DOHH2 (cell line): Measurements from ENCODE around the gene HERC4.

Source experiments
- EZH2phosphoT487 ChIP-seq: fragments of 200-600 bp; sonication (generic); IDR thresholded peaks from 2 replicates; pipeline ENCODE4 v1.6.1; 2017; ENCODE audit warnings: borderline replicate concordance, mild to moderate bottlenecking, antibody characterized with exemption, low read length, moderate library complexity, mixed read lengths
- TF ChIP-seq, protein P1 (sequence below): fragments of 200-600 bp; sonication (generic); IDR thresholded peaks from one replicate; pipeline ENCODE4 v1.5.1; 2014; ENCODE audit warnings: antibody characterized with exemption, mild to moderate bottlenecking, low read depth, low read length; ENCODE audit not compliant: poor library complexity, severe bottlenecking

DNA sequence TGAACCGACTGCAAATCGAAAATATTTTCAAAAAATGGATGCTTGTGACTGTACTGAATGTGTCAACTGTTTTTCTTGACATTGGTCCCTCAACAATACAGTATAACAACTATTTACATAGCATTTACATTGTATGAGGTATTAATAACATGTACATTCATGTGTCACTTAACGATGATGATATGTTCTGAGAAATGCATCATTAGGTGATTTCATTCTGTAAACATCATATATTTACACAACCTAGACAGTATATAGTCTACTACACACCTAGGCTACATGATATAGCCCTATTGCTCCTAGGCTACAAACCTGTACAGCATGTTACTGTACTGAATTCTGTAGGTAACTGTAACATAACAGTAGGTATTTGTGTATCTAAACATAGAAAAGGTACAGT, 150.9 kb downstream of the HERC4 start:
- TF ChIP-seq, protein P1, sequence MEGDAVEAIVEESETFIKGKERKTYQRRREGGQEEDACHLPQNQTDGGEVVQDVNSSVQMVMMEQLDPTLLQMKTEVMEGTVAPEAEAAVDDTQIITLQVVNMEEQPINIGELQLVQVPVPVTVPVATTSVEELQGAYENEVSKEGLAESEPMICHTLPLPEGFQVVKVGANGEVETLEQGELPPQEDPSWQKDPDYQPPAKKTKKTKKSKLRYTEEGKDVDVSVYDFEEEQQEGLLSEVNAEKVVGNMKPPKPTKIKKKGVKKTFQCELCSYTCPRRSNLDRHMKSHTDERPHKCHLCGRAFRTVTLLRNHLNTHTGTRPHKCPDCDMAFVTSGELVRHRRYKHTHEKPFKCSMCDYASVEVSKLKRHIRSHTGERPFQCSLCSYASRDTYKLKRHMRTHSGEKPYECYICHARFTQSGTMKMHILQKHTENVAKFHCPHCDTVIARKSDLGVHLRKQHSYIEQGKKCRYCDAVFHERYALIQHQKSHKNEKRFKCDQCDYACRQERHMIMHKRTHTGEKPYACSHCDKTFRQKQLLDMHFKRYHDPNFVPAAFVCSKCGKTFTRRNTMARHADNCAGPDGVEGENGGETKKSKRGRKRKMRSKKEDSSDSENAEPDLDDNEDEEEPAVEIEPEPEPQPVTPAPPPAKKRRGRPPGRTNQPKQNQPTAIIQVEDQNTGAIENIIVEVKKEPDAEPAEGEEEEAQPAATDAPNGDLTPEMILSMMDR: no peak
- TF ChIP-seq EZH2phosphoT487: no peak
